GM12801 (cell line): Measurements from ENCODE around the gene PRR23B.

Source experiments
- CTCF ChIP-seq: IDR thresholded peaks from one replicate; pipeline ENCODE4 v1.5.1; 2011; ENCODE audit warnings: control low read depth; ENCODE audit not compliant: insufficient read length; ENCODE audit errors: extremely low read depth

Gene PRR23B

GRCh38 chr3:139020868-139021234, at the start of gene PRR23B:
Gene PRR23B, minus strand, starts transcription at chr3:139020926. Its CDS starts 265 bp downstream, at chr3:139020661.
- no peak for TF ChIP-seq CTCF

- TF ChIP-seq CTCF = no peak
Observed at GRCh38 chr3:139062918-139063317, 42.2 kb upstream of the PRR23B start.

GRCh38 chr3:139052802-139053600, 32.3 kb upstream of the PRR23B start:
- no peak for TF ChIP-seq CTCF

- TF ChIP-seq CTCF = no peak
Observed at GRCh38 chr3:139044366-139045210, 23.9 kb upstream of the PRR23B start, which contains the start of gene PRR23C. Gene PRR23C, minus strand, starts transcription at chr3:139044892. Its CDS starts 272 bp downstream, at chr3:139044620.

GRCh38 chr3:139043554-139044365, 23.0 kb upstream of the PRR23B start:
- TF ChIP-seq CTCF = no peak

- TF ChIP-seq CTCF = no peak
Observed at GRCh38 chr3:139037478-139037877, 16.8 kb upstream of the PRR23B start.
